ENCODE results near the gene DUSP28.
"Not testable (repeated sequence)": the region's sequence is repeated elsewhere in the genome, so short reads cannot be mapped to it uniquely, and the experiment has no call there.

The DUSP28 gene, protein sequence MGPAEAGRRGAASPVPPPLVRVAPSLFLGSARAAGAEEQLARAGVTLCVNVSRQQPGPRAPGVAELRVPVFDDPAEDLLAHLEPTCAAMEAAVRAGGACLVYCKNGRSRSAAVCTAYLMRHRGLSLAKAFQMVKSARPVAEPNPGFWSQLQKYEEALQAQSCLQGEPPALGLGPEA

DNA sequence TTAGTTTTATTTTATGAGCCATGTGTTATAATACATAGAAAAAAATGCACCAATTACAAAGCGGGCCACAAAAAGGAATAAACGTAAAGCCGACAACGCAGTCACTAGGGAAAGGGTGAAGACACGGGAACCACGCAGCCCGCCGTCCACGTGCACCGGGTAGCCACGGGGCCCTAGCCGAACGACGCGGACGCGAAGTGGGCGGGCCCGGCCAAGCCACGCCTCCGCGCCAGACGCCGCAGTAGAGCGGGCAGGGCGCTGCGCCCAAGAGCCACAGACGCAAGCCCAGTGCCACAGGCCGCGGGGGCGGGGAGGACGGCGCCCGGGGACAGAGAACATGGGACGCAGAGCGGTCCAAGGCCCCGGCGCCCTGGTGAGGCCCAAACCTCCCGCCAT, at the start of gene DUSP28:
TSS of gene DUSP28 (plus strand) at position 274 of the 396 bp plus-strand sequence. CDS start 328 bp downstream, outside the sequence.
- peak; percentile 94 for DNase-seq (ENCODE audit: low read depth, low spot score)

DNA sequence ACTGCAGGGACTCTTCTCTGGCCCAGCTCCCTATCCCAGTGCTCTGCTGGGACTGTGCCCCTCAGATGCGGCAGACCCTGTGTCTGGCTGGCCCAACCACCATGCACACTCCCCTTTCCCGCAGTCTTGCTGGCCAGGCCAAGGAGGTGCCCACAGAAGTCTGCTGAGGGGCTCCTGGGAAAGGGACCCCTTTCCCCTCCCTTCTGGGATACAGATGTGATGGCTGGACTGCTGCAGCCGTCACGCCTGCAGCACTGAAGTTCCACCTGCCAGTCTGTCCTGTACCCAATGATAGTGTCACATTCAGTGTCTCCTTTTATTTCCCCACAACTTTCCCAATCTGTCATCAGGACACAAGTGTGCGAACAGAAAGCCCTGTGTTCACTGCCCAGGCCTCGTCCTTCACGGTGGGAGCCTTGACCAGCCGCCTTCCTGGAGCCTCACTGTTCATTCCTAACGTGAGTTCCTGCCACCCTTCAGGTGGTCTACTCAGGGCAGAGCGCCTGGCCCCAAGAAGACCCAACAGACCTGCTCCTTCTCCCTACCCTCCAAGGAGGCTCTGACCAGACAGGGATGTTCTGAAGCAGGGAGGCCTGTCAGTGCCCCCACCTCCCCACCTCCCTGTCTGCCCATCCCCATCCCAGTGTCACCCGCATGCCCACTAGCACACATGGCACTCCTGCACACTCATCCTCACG, 49.5 kb upstream of the DUSP28 start:
- no peak for DNase-seq (ENCODE audit: low read depth, low spot score)

GRCh38 chr2:240511351-240512108, 48.6 kb upstream of the DUSP28 start:
- no peak for DNase-seq (ENCODE audit: low read depth, low spot score)

DNA sequence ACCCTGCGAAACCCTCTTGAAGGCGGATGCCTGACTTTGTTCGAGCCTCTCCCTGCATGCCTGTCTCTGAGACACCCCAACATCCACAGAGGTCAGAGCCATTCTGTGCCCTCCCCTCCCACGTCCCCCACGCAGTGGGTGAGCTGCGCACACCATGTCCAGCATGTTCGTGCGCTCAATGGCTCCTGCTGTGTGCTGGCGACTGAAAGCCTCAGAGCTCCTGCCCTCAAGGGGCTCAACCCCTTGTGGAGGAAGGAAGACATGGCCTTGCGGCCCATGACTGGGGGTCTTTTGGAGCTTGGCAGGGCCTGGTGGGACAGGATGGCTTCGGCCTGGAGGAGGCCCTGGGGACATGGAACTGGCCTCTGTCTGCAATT, 48.1 kb upstream of the DUSP28 start:
- no peak for DNase-seq (ENCODE audit: low read depth, low spot score)

DNA sequence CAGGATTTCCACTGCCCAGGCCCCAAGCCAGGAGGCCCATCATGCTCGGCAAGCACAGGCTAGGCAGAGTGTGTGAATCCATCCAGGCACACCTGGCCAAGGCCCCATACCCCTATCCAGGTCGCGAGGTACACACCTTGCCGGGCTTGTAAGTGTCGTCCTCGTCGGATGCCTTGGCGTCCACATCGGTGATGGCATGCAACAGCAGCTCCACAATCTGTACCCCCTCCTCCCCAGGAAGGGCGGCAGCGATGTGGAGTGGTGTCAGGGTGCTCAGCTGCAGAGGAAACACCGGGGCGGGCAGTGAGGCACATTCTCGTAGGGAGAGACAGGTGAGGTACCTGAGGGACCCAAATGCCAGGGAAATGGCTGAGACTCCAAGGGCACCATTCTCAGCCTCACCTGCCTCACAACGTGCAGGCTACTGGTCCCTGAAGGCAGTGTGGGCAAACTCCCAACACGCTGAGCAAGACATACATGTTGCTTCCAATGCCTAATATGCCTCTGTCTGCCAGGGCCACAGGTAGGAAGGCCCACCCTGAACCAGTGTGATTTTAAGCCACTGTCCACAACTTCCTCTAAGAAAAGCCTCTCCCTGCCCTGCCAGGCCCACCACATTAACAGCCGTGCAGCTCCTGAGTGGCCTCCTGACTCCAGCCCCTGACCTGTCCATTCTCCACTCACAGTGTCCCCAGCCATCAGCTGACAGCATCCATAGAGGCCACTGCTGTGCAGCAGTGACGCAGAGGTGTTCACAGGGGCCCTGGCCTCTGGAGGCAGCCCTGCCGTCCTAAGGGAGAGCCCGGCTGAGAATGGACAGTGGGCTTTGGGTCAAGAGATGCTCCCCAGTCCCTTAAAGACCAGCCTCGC, 47.3 kb upstream of the DUSP28 start:
- no peak for DNase-seq (ENCODE audit: low read depth, low spot score)

DNA sequence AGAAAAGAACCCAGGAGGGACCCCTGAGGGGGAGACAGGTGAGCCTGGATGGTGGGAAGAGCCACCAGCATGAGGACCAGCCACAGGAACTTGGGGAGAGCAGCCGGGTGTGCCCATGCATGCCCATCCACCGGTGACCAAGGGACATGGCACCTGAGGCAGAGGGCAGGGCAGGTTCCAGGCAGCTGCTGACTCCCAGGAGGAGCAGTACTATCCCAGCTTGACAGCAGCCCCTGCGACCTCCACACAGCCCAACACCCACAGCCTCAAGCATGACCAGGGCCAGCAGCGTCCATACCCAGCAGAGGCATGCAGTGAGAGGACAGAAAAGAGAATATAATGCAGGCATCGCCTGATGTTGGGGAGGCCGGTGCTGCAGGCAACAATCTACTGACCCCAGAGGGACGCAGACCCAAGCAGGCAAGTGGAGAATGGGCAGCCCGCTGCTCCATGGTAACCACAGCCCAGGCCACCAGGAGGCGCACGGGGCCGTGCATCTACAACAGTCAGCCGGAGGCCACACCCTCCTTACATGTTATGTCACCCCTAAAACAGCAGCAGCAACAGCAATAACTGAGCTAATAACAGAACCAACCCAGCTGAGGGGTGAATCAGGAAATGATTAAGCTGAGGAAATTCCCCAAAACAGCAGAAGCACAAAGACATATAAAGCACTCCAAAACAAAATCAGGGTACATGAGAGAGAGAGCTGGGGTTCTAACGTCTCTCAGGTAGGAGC, 46.4 kb upstream of the DUSP28 start:
- peak; percentile 87 for DNase-seq (ENCODE audit: low read depth, low spot score)

DNA sequence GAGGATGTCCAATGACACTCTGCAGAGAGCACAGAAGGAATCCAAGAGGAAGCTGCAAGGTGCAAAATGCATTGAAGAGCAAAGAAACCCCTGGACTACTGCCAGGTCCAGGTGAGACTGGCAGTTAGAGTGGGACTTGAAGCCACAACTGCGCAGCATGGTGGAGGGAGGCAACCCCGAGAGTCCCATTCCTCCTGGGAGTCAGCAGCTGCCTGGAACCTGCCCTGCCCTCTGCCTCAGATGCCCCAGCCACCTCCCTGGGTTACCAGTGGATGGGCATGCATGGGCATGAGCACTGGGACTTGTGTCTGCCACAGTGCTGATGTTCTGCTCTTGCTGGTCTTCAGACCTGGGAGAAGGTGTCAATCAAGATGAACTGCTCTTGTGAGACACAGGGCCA, 45.5 kb upstream of the DUSP28 start:
- no peak for DNase-seq (ENCODE audit: low read depth, low spot score)

GRCh38 chr2:240517342-240517741, 42.8 kb upstream of the DUSP28 start:
- DNase-seq (ENCODE audit: low read depth, low spot score), result no peak

- no peak for DNase-seq (ENCODE audit: low read depth, low spot score)
Observed at GRCh38 chr2:240518981-240519380, 41.2 kb upstream of the DUSP28 start.

DNA sequence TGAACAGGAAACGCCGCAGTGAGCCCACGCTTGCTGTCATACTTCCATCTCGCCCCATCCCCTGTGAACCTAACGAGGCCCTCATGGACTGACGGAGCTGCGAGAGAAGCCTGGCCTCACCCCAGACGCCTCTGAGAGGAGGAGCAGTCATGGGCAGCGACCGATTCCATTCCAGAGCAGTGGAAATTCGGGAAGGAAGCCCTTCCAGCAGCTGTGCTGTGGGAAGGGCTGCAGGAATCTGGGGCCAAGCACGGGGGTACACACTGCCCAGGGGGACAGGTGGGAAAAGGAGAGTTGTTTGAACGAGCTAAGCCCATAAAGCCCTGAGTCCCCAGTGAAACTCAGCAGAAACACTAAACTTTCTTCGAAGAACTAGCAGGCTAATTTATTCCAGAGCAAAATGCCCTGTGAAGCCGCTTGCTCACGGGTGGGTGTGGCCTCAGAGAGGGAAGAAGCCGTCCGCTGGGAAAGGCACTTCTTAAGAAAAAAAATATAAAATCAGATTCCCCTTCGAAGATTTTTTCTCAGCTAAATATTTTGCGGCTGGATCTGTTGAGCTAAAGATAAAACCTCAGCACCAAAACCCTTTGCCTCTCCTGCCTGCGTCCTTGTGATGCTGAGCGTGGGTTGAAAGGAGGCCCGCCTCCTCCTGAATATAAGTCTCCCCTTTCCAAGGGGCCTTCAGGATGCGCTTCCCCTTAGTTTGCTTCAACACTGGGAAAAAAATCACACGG, 40.6 kb upstream of the DUSP28 start:
- DNase-seq (ENCODE audit: low read depth, low spot score), result peak; percentile 53

DNA sequence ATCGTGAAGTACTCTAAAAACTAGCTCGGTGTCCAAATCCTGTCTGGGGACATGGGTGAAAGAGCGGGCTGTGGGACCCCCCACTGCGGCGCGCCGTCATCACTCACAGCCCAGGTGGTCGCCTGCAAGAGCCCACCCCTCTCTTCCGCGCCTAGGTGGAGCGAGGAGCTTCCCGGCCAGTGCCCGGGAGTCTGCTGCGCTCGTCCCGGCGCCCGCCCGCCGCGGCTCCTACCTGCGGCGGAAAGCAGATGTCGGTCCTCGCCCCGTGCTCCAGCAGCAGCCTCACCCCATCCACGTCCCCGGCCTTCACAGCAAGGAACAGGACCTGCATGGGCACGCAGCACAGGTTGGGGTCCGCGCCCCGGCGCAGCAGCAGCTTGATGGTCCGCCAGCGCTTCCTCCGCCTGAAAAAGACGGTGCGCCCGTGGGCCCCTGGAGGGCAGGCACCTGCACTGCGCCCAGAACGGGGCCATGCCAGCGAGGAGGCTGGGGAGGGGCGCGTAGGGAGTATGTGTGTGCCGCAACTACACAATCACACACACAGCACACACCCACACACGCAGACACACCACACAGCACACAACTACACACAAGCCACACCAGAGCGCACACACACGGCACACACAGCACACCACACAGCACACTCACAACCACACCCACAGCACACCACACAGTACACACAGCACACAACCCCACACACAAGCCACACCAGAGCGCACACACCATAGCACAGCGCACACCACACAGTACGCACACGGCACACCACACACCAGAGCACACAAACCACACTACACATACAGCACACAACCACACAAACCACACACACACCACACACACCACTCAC, 39.8 kb upstream of the DUSP28 start:
- DNase-seq (ENCODE audit: low read depth, low spot score), result peak; percentile 23

DNA sequence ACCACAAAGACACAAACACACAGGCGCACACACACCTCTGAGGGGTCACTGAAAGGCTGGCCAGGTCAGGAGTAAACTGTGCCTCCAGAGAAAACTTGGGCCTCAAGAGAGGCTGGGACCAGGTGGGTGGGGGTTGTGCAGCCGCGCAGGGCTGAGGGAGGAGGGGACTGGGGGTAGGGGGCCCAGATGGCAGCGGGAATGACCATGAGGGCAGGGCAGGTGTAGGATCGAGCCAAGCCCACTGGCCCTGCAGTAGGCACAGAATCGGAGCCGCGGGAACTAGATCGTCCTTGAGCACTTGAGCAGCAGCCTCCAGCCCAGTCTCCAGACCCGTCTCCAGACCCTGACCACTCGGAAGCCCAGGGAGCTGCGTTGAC, 39.2 kb upstream of the DUSP28 start:
- no peak for DNase-seq (ENCODE audit: low read depth, low spot score)

GRCh38 chr2:240521885-240522284, 38.3 kb upstream of the DUSP28 start:
- not testable (repeated sequence) for DNase-seq (ENCODE audit: low read depth, low spot score)

DNA sequence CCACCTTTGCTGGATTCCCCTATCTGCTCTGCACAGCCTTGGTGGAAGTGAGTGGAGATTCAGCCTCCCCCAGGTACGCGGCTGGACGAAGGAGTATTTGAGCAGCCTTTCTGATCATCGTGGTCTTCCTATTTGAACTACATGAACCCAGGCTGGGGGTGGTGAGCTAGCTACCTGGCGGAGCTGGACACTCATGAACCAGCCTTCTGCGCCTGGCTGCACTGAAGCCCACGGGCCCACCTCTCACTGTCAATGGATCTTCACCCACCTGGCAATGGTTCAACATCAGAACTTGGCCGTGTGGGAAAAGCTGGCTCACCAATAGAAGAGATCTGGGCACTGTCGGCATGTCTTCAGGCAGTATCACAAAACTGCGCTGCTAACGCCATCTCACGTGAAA, 37.8 kb upstream of the DUSP28 start:
- no peak for DNase-seq (ENCODE audit: low read depth, low spot score)

DNA sequence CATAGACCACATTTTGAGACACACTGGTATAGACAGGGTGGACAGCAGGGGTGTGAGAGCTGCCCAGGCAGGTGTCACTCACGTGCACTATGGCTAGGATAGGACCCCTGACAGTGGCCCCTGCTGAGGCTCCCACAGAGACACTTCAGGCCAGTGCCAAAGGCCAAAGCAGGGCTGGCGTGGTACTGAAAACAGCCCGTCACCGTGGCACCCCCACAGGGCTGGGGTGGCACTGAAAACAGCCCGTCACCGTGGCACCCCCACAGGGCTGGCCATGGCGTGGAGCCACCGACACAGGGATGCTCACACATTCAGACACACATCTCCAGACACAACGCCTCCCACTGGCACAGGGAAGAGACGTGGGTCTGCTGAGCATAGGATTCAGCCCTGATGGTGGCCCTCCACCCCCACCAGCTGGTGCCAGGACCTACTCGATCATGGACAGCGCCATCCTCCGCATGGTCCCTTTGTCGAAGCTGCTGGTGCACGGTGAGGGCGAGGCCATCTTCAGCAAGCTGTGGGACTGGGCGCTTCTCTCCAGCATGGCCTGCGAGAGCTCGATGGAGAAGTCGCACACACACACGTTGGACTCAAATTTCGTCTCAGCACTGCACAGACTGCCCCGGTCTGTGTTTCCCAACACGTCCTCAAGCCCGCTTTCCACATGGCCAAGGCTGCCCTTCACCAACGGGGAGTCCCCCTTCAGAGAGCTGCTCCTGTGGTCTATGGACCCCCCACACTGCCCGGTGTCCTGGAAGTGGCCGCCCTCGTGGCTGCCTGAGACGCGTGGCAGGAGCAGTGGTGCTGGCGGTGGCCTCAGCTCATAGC, 36.5 kb upstream of the DUSP28 start:
- DNase-seq (ENCODE audit: low read depth, low spot score), result no peak

GRCh38 chr2:240524963-240525718, 35.0 kb upstream of the DUSP28 start:
- DNase-seq (ENCODE audit: low read depth, low spot score), result no peak

DNA sequence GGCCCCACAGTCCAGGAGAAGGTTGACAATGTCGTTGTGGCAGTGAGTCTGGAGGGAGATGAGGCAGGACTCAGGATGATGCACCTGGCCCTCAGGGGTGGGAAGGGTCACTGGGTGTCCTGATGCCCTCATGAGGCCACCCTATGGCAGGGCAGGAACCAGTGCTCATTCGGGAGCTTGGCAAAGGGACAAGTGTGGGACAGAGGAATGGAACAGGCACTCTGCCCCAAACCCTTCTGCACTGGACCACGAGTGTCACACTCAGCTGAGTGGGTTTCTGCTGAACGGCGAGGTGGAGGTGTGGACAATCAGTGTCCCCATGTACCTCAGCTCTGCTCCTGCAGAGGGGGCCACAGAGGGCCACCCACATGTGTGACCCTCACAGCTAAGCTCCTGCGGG, 34.4 kb upstream of the DUSP28 start:
- no peak for DNase-seq (ENCODE audit: low read depth, low spot score)

- no peak for DNase-seq (ENCODE audit: low read depth, low spot score)
Observed at GRCh38 chr2:240526521-240526920, 33.6 kb upstream of the DUSP28 start.
